ENCODE data around the gene SETBP1. TPM values are rescaled to one million over a fixed set of nuclear protein-coding genes. Genes with fewer than 3 reads are reported as not detected.
A peak's percentile ranks its signal among the peaks of the same experiment; 100 is the strongest.

The SETBP1 gene
- total RNA-seq, 1 donor from 2014 or later = 39.5 TPM

DNA sequence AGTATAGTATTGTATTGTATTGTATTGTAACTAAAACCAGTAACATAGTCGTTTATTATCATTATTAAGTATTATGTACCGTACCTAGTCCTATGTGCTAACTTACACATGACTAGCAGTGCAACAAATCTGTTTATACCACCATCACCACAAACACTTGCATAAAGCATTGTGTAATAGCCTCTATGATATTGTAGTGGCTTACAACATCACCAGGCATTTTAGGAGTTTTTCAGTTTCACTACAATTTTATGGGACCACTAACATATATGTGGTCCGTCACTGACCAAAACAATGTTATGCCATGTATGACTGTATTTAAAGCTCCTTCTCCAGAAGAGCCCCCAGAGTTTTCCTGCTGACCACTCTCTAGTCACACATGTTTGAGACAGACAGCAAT, 306.2 kb downstream of the SETBP1 start:
- no peaks in the 10 kb centered on the region for H3K36me3 ChIP-seq
- no peaks in the 10 kb centered on the region for H3K9me3 ChIP-seq
- no peaks in the 10 kb centered on the region for H3K27me3 ChIP-seq
- ATAC-seq (peak; percentile 37), DNase-seq (no peak)
- no peak overlapping the region for H3K4me3 ChIP-seq
- intact Hi-C loops (cut with DNase I) = no loop called here
- H3K4me1 ChIP-seq = peaks cover 6% of the 10 kb centered on the region
- TF ChIP-seq, protein P1, sequence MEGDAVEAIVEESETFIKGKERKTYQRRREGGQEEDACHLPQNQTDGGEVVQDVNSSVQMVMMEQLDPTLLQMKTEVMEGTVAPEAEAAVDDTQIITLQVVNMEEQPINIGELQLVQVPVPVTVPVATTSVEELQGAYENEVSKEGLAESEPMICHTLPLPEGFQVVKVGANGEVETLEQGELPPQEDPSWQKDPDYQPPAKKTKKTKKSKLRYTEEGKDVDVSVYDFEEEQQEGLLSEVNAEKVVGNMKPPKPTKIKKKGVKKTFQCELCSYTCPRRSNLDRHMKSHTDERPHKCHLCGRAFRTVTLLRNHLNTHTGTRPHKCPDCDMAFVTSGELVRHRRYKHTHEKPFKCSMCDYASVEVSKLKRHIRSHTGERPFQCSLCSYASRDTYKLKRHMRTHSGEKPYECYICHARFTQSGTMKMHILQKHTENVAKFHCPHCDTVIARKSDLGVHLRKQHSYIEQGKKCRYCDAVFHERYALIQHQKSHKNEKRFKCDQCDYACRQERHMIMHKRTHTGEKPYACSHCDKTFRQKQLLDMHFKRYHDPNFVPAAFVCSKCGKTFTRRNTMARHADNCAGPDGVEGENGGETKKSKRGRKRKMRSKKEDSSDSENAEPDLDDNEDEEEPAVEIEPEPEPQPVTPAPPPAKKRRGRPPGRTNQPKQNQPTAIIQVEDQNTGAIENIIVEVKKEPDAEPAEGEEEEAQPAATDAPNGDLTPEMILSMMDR (IDR thresholded peaks at IDR 0.05) = no peak
- no peak overlapping the region for H3K27ac ChIP-seq

DNA sequence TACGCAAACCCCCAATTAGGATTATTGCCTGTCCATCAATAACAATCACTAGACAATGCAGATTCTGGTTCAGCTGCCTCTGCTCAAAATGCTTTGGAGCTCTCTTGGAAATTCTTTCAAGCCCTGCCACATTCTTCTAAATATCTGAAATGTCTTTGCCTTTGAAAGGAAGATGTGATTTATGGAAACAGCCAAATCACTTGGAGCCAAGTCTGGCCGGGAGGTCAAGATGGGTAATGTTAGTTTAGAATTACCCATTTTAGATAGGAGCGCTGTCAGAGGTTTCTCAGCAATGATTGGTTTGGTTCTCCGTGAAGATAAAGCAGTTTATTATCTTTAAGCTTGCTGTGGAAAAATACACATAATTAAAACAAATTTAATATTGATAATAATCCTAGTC, 306.7 kb downstream of the SETBP1 start:
- TF ChIP-seq, protein P1 (IDR thresholded peaks at IDR 0.05) = no peak
- intact Hi-C loops (cut with DNase I) = no loop called here
- H3K36me3 ChIP-seq = no peaks in the 10 kb centered on the region
- no peaks in the 10 kb centered on the region for H3K9me3 ChIP-seq
- no peak overlapping the region for H3K4me3 ChIP-seq
- H3K4me1 ChIP-seq = peaks cover 6% of the 10 kb centered on the region
- H3K27ac ChIP-seq = no peak overlapping the region
- no peaks in the 10 kb centered on the region for H3K27me3 ChIP-seq
- ATAC-seq = no peak
- DNase-seq = no peak

DNA sequence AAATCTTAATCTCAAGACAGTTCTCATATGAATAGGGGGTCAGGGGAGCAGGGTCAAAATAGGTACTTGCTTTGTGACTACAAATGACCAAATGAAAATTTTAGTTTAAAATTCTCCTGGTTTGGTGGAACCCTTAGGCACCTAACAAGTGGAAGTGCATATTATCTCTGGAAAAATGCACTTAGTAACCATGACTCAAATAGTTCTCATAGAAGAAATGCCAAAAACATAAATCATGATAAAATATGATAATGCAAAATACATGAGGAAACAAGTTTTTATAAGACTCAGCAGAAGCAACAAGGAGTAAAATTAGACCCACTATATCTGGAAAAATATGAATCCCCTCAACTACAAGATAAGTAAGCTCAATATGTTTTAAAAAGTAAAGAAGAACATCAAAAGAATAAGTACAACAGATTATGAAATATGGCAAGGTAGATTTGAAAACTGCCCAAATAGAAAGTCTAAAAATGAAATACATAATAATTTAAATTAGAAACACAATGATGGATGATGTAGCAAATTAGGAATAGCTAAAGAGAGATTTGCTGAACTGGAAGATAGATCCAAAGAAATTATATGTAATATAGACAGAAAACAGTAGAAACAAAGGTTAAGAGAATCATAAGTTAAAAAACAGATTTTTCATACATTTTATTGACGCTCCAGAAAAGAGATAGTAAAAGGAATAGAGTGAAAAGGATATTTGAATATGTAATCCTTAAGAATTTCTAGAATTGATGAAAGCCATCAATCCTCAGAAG, 308.3 kb downstream of the SETBP1 start:
- no peak for DNase-seq
- no peak overlapping the region for H3K4me3 ChIP-seq
- no peak overlapping the region for H3K27ac ChIP-seq
- TF ChIP-seq, protein P1 (IDR thresholded peaks at IDR 0.05) = no peak
- H3K36me3 ChIP-seq = no peaks in the 10 kb centered on the region
- peaks cover 6% of the 10 kb centered on the region for H3K4me1 ChIP-seq
- intact Hi-C loops (cut with DNase I) = no loop called here
- H3K27me3 ChIP-seq = no peaks in the 10 kb centered on the region
- ATAC-seq = no peak
- no peaks in the 10 kb centered on the region for H3K9me3 ChIP-seq

DNA sequence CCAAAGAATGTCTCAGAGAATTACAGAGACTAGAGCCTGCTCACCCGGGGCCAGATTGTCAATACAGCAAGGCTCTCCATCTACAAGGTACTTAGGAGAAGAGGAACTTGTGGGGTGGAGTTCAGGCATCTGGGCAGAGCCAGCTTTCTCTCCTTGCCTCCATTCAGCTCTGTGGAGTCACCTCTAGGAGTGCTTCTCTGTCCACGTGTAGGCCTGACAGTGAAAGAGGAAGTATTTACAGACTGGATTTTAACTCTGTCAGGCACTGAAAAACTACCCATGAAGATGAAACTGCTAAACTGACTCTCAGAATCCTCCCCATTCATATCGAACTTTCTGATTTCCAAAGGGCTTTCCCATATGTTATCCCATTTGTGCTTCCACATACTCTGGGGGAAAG, 315.6 kb downstream of the SETBP1 start:
- ATAC-seq (peak; percentile 63), DNase-seq (no peak)
- Histone ChIP-seq H3K27ac (no peak overlapping the region), H3K4me3 (no peak overlapping the region), H3K27me3 (no peaks in the 10 kb centered on the region), H3K9me3 (no peaks in the 10 kb centered on the region), H3K4me1 (no peaks in the 10 kb centered on the region), H3K36me3 (no peaks in the 10 kb centered on the region)
- intact Hi-C loops (cut with DNase I) = no loop called here
- TF ChIP-seq, protein P1 (IDR thresholded peaks at IDR 0.05) = no peak

DNA sequence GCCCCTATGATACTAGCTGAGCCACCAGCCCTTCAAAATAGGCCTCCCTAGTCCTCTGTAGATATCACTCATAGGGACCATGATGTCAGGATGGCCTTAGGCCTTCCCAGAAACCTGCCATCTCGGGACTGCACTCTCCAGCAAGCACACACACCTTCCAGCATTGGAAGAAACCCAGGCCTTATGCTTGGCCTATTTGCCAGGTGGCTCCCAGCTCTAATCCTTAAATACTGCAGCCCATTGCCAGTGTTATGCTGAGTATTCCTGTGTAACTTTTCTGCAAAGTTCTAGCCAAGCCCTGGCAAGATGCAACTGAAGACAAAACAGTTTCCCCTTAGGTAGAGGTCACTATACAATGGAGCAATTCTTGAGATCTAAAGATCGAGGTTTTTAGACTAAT, 316.5 kb downstream of the SETBP1 start:
- Histone ChIP-seq H3K4me3 (no peak overlapping the region), H3K36me3 (no peaks in the 10 kb centered on the region), H3K27ac (no peak overlapping the region), H3K4me1 (no peaks in the 10 kb centered on the region), H3K9me3 (no peaks in the 10 kb centered on the region), H3K27me3 (no peaks in the 10 kb centered on the region)
- TF ChIP-seq, protein P1 (IDR thresholded peaks at IDR 0.05) = no peak
- DNase-seq = no peak
- no peak for ATAC-seq
- intact Hi-C loops (cut with DNase I) = no loop called here
